Suprapubic skin (tissue), 3 donors: Measurements from ENCODE around the gene KL.

Experiments used
- CTCF ChIP-seq, 2 donors: fragments of 200-600 bp in 1 of 2; fragments of 450-650 bp in 1 of 2; sonication (generic) in 1 of 2; IDR thresholded peaks; one replicate each; pipeline ENCODE4 v1.5.1; 2016 to 2019; ENCODE audit warnings: antibody characterized with exemption in 2 of 2, mild to moderate bottlenecking in 1 of 2, moderate library complexity in 1 of 2
- EP300 ChIP-seq: sonication (generic); formaldehyde crosslinking; IDR thresholded peaks from one replicate; pipeline ENCODE4 v1.6.1; 2017; ENCODE audit warnings: antibody characterized with exemption

DNA sequence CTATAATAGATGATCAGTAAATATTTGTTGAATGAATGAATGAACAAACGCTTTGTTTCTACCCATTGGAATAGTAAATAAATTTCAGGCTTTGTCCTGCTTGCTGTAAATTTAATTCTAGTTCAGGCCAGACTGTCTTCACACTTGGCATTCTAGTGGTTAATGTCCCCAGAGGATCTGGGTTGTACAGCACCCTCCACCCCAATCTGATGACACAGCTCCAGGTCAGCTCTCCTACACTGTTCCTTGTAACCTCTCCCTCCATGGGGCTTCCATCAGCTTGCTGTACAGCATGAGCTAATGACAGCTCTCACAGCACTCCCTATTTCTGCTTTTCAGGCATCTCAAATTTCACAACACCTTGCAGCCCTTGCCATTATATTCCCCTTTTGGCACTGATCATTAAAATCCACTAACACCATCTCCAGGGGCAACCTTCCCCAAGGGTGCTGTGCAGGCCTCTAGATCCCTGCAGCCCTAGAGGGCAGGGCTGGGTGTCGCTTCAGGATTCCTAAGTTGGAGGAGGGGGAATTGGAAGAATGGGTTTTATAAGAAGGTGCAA lies 12.7 kb upstream of the KL start:
- TF ChIP-seq CTCF (IDR thresholded peaks at IDR 0.05) (no peak), EP300 (no peak)
